ENCODE data around the gene NSUN3. TPM values are rescaled to one million over a fixed set of nuclear protein-coding genes. Genes with fewer than 3 reads are reported as not detected.
A peak's percentile ranks its signal among the peaks of the same experiment; 100 is the strongest.
"Not testable (repeated sequence)": the region's sequence is repeated elsewhere in the genome, so short reads cannot be mapped to it uniquely, and the experiment has no call there.

Gene NSUN3
- total RNA-seq, 1 donor from 2014 or later, result 18.0 TPM

DNA sequence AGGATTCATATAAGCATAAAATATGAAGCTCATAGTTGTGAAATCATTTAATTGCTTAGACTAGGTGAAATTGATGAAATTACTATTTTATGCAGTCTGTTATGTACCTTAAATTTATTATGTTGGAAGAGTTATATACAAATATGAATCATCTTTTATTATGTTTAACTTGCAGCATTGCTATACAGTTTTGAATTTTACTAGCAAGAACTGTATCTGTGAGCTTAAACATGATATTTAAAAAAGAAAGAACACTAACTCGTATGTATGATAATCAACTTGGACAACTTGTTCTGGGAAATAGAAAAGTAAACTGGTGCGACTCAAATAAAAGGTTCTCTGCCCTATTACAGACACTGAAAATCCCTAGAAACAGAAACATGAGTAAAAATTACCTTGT lies 36.2 kb upstream of the NSUN3 start:
- Histone ChIP-seq H3K4me3 (peak overlapping the region; percentile 44), H3K36me3 (no peaks in the 10 kb centered on the region), H3K9me3 (no peaks in the 10 kb centered on the region), H3K27me3 (ENCODE audit: low read depth) (no peaks in the 10 kb centered on the region), H3K4me1 (no peaks in the 10 kb centered on the region), H3K27ac (no peak overlapping the region)
- TF ChIP-seq, protein P1, sequence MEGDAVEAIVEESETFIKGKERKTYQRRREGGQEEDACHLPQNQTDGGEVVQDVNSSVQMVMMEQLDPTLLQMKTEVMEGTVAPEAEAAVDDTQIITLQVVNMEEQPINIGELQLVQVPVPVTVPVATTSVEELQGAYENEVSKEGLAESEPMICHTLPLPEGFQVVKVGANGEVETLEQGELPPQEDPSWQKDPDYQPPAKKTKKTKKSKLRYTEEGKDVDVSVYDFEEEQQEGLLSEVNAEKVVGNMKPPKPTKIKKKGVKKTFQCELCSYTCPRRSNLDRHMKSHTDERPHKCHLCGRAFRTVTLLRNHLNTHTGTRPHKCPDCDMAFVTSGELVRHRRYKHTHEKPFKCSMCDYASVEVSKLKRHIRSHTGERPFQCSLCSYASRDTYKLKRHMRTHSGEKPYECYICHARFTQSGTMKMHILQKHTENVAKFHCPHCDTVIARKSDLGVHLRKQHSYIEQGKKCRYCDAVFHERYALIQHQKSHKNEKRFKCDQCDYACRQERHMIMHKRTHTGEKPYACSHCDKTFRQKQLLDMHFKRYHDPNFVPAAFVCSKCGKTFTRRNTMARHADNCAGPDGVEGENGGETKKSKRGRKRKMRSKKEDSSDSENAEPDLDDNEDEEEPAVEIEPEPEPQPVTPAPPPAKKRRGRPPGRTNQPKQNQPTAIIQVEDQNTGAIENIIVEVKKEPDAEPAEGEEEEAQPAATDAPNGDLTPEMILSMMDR (IDR thresholded peaks at IDR 0.05), result no peak
- intact Hi-C loops (cut with DNase I), result no loop called here
- ATAC-seq (no peak), DNase-seq (no peak)

- Histone ChIP-seq H3K27me3 (ENCODE audit: low read depth) (no peaks in the 10 kb centered on the region), H3K4me1 (no peaks in the 10 kb centered on the region), H3K36me3 (no peaks in the 10 kb centered on the region), H3K27ac (peak within 1 kb of the TSS; percentile 32), H3K4me3 (peak within 1 kb of the TSS; percentile 44), H3K9me3 (no peaks in the 10 kb centered on the region)
- TF ChIP-seq, protein P1 (IDR thresholded peaks at IDR 0.05), result no peak
- DNase-seq (no peak), ATAC-seq (peak; percentile 64 to 92)
- intact Hi-C loops (cut with DNase I), result no loop called here
Measured at GRCh38 chr3:94028093-94028837, 34.6 kb upstream of the NSUN3 start, which contains the start of gene STX19. Gene STX19, minus strand, starts transcription at chr3:94028597. Its CDS starts 13,328 bp downstream, at chr3:94015269.

- DNase-seq (no peak), ATAC-seq (peak in 1 of 2 donors; percentile 50)
- Histone ChIP-seq H3K36me3 (no peaks in the 10 kb centered on the region), H3K4me1 (no peaks in the 10 kb centered on the region), H3K27me3 (ENCODE audit: low read depth) (no peaks in the 10 kb centered on the region), H3K9me3 (no peaks in the 10 kb centered on the region), H3K27ac (no peak overlapping the region), H3K4me3 (no peak overlapping the region)
- intact Hi-C loops (cut with DNase I), result no loop called here
- TF ChIP-seq, protein P1 (IDR thresholded peaks at IDR 0.05), result peak; percentile 47
Measured at GRCh38 chr3:94036909-94037507, 25.9 kb upstream of the NSUN3 start.

DNA sequence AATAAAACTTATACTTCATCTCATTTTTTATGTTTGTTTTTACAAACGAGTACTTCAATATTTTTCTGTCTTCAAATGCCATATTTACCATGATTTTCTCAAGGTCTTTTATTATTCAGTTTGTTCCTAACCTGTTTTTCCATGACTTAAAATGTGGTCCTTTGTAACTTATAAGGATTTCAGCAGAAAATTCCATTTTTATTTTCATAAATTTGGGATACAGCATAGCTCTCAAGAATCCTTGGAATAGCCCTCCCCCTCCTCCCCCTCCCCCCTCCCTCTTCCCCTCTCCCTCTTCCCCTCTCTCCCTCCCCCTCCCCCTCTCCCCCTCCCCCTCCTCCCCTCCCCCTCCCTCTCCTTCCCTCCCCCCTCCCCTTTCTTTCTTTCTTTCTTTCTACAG lies 19.6 kb upstream of the NSUN3 start:
- Histone ChIP-seq H3K36me3 (peaks cover 6% of the 10 kb centered on the region), H3K9me3 (no peaks in the 10 kb centered on the region), H3K27ac (no peak overlapping the region), H3K27me3 (ENCODE audit: low read depth) (no peaks in the 10 kb centered on the region), H3K4me1 (no peaks in the 10 kb centered on the region), H3K4me3 (no peak overlapping the region)
- TF ChIP-seq, protein P1 (IDR thresholded peaks at IDR 0.05), result no peak
- no peak for ATAC-seq
- DNase-seq, result no peak
- intact Hi-C loops (cut with DNase I), result no loop called here

DNA sequence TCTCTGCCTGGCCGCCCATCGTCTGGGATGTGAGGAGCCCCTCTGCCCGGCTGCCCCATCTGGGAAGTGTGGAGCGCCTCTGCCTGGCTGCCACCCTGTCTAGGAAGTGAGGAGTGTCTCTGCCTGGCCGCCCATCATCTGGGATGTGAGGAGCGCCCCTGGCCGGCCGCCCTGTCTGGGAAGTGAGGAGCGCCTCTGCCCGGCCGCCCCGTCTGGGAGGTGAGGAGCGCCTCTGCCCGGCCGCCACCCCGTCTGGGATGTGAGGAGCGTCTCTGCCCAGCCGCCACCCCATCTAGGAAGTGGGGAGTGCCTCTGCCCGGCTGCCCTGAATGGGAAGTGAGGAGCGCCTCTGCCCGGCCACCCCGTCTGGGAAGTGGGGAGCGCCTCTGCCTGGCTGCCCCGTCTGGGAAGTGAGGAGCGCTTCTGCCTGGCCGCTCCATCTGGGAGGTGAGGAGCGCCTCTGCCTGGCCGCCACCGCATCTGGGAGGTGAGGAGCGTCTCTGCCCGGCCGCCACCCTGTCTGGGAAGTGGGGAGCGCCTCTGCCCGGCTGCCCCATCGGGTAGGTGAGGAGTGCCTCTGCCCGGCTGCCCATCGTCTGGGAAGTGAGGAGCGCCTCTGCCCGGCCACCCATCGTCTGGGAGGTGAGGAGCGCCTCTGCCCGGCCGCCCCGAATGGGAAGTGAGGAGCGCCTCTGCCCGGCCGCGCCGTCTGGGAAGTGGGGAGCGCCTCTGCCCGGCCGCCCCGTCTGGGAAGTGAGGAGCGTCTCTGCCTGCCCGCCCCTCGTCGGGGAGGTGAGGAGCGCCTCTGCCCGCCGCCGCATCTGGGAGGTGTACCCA lies 18.5 kb upstream of the NSUN3 start:
- H3K4me1 ChIP-seq; H3K27ac ChIP-seq; ATAC-seq; intact Hi-C loops (cut with DNase I); H3K9me3 ChIP-seq; H3K27me3 ChIP-seq (ENCODE audit: low read depth); DNase-seq; H3K4me3 ChIP-seq; H3K36me3 ChIP-seq: not testable (repeated sequence)
